GM12878 (cell line): Measurements from ENCODE around the gene ANO4. TPM values are rescaled to one million over a fixed set of nuclear protein-coding genes. Genes with fewer than 3 reads are reported as not detected.

ENCODE experiments used
- ATAC-seq: fragments of 200-7000 bp; cut with Tn5 transposase; 3 replicates; pipeline ENCODE4 v1.9.1; 2020; ENCODE audit warnings: mild to moderate bottlenecking, moderate library complexity
- BruUV-seq: library from RNA; stranded (reverse); fragments of 400-500 nt; replicated peaks from 2 replicates; lab custom pipeline; 2021; lab: Mats Ljungman, UMichigan
- CTCF ChIA-PET: fragments of 300-600 bp; sonication (Branson Sonifier 250); formaldehyde crosslinking; extraction: SDS; loops from one replicate; lab custom pipeline; 2021; ENCODE audit warnings: inconsistent platforms; lab: Yijun Ruan, JAX
- POLR2A ChIA-PET: fragments of 350-600 bp; formaldehyde crosslinking; extraction: SDS; loops from one replicate; lab custom pipeline; 2021; ENCODE audit warnings: inconsistent platforms; lab: Charles Lee
- RAD21 ChIA-PET: fragments of 300-600 bp; sonication (Branson Sonifier 250); formaldehyde crosslinking; loops from one replicate; lab custom pipeline; 2023; ENCODE audit warnings: antibody characterized with exemption; ENCODE audit not compliant: unreplicated experiment; lab: Charles Lee
- SMC1A ChIA-PET: fragments of 300-600 bp; sonication (Branson Sonifier 250); formaldehyde crosslinking; loops from one replicate; lab custom pipeline; 2023; ENCODE audit not compliant: unreplicated experiment, uncharacterized antibody; lab: Charles Lee
- DNase-seq: peaks from one replicate; pipeline ENCODE4 v3.0.0-alpha.2; 2011; ENCODE audit warnings: low read depth, low spot score
- FAIRE-seq: peaks from 3 replicates; lab custom pipeline; 2011; peaks lifted over from hg19 to GRCh38; lab: Jason Lieb, UNC
- H2AFZ ChIP-seq: 2 replicates; pipeline ENCODE4 v1.6.0; 2011; ENCODE audit warnings: low read depth, low read length, control low read depth; ENCODE audit not compliant: control insufficient read depth
- H3K27ac ChIP-seq: 2 replicates; pipeline ENCODE4 v1.5.1; 2011; ENCODE audit warnings: control low read depth; ENCODE audit not compliant: control insufficient read depth, insufficient read depth
- H3K27me3 ChIP-seq, 2 experiments: replicated peaks in 1 of 2; 2 replicates each; pipeline versions ENCODE4 v1.6.0 to v1.6.1; 2011; ENCODE audit warnings: low read length in 1 of 2; ENCODE audit not compliant: control insufficient read depth in 2 of 2, insufficient read depth in 2 of 2
- H3K36me3 ChIP-seq, 2 experiments: 2 replicates each; pipeline ENCODE4 v1.5.1; 2011; ENCODE audit warnings: low read length in 1 of 2; ENCODE audit not compliant: control insufficient read depth in 2 of 2, insufficient read depth in 2 of 2
- H3K4me1 ChIP-seq: 2 replicates; pipeline ENCODE4 v1.6.1; 2011; ENCODE audit warnings: mild to moderate bottlenecking, low read length, moderate library complexity, mixed read lengths; ENCODE audit not compliant: control insufficient read depth, insufficient read depth
- H3K4me2 ChIP-seq: 2 replicates; pipeline ENCODE4 v1.6.0; 2011; ENCODE audit warnings: control low read depth; ENCODE audit not compliant: control insufficient read depth, insufficient read depth
- H3K4me3 ChIP-seq: fragments of 200-600 bp; sonication (generic); 2 replicates; pipeline ENCODE4 v1.5.1; 2016
- H3K79me2 ChIP-seq: 2 replicates; pipeline ENCODE4 v1.6.0; 2011; ENCODE audit warnings: low read length; ENCODE audit not compliant: control insufficient read depth, insufficient read depth
- H3K9ac ChIP-seq: 2 replicates; pipeline ENCODE4 v1.8.0; 2011; ENCODE audit warnings: low read length, control low read depth, mixed read lengths; ENCODE audit not compliant: control insufficient read depth, insufficient read depth
- H3K9me3 ChIP-seq: replicated peaks from 3 replicates; pipeline ENCODE4 v1.5.1; 2011; ENCODE audit warnings: mild to moderate bottlenecking, low read length; ENCODE audit not compliant: control insufficient read depth, insufficient read depth
- H4K20me1 ChIP-seq: 2 replicates; pipeline ENCODE4 v1.6.0; 2011; ENCODE audit not compliant: control insufficient read depth, insufficient read depth
- ASH2L ChIP-seq: fragments of 300-600, 200-600 bp; sonication (generic); IDR thresholded peaks from 2 replicates; pipeline ENCODE4 v1.6.1; 2017; ENCODE audit warnings: low read depth, mild to moderate bottlenecking, borderline replicate concordance
- BCL3 ChIP-seq: IDR thresholded peaks from 2 replicates; pipeline ENCODE4 v1.6.1; 2011; ENCODE audit warnings: borderline replicate concordance, low read depth, mild to moderate bottlenecking, moderate library complexity, low read length; ENCODE audit not compliant: insufficient read depth, poor library complexity, severe bottlenecking
- CEBPZ ChIP-seq: fragments of 150-350 bp; IDR thresholded peaks from 2 replicates; pipeline ENCODE4 v1.6.1; 2016; ENCODE audit warnings: low read depth, low read length
- CHD1 ChIP-seq: IDR thresholded peaks from 2 replicates; pipeline ENCODE4 v1.6.1; 2012; ENCODE audit warnings: low read depth, low read length, improper control_type of control experiment
- EED ChIP-seq: sonication (generic); IDR thresholded peaks from 2 replicates; pipeline ENCODE4 v1.6.1; 2016; ENCODE audit warnings: antibody characterized with exemption, low read depth
- HCFC1 ChIP-seq: fragments of 150-350 bp; IDR thresholded peaks from 2 replicates; pipeline ENCODE4 v1.6.1; 2014; ENCODE audit warnings: low read length
- IKZF1 ChIP-seq: fragments of 450-650 bp; conservative IDR thresholded peaks from 2 replicates; pipeline ENCODE4 v1.6.1; 2017; ENCODE audit warnings: antibody characterized with exemption, mild to moderate bottlenecking
- IKZF2 ChIP-seq, 2 experiments: fragments of 450-650 bp; IDR thresholded peaks; 2 replicates each; pipeline ENCODE4 v1.6.1; 2017; ENCODE audit warnings: mild to moderate bottlenecking in 2 of 2, moderate library complexity in 2 of 2
- IRF4 ChIP-seq: IDR thresholded peaks from 2 replicates; pipeline ENCODE4 v1.6.1; 2011; ENCODE audit warnings: low read depth, low read length
- MAX ChIP-seq: IDR thresholded peaks from 2 replicates; pipeline ENCODE4 v1.6.1; 2012; ENCODE audit warnings: low read depth, low read length, improper control_type of control experiment
- NKRF ChIP-seq: fragments of 450-650 bp; conservative IDR thresholded peaks from 2 replicates; pipeline ENCODE4 v1.6.1; 2017; ENCODE audit warnings: mild to moderate bottlenecking, moderate library complexity
- POLR2AphosphoS5 ChIP-seq: IDR thresholded peaks from 2 replicates; pipeline ENCODE4 v1.6.1; 2011; ENCODE audit warnings: mild to moderate bottlenecking, low read length, inconsistent platforms
- RBBP5 ChIP-seq: fragments of 200-600 bp; sonication (generic); conservative IDR thresholded peaks from 2 replicates; pipeline ENCODE4 v1.6.1; 2016
- TCF7 ChIP-seq: IDR thresholded peaks from 2 replicates; pipeline ENCODE4 v1.6.1; 2014; ENCODE audit warnings: antibody characterized with exemption, borderline replicate concordance
- ZNF217 ChIP-seq: fragments of 450-650 bp; IDR thresholded peaks from 2 replicates; pipeline ENCODE4 v1.6.1; 2017; ENCODE audit warnings: antibody characterized with exemption, mild to moderate bottlenecking
- WGBS: methylation state at CpG from one replicate; pipeline ENCODE4 v1.1.6; 2016; ENCODE audit warnings: low lambda C conversion rate; ENCODE audit not compliant: insufficient replicate concordance, insufficient coverage; ENCODE audit errors: missing lambda C conversion rate; 5-methylcytosine and 5-hydroxymethylcytosine counted together
- in situ Hi-C: fragments of 300-500 bp; cut with MboI; formaldehyde crosslinking; loops from 9 replicates; pipeline ENCODE4 v1.14.3; 2018; ENCODE audit warnings: mixed read lengths
- intact Hi-C: fragments of 100-400 bp; cut with micrococcal nuclease; formaldehyde crosslinking; loops from one replicate; pipeline ENCODE4 v1.14.2; 2022; ENCODE audit not compliant: unreplicated experiment
- polyA plus RNA-seq, 11 experiments: library from polyadenylated mRNA; depleted of rRNA in 4 of 11; unstranded in 6 of 11; stranded (reverse) in 5 of 11; fragments of >200 nt; fragmentation: Nextera tagmentation in 4 of 11; fragmentation: Illumina TruSeq in 1 of 11; extraction: Ambion mirVana in 4 of 11; extraction: Trizol in 1 of 11; gene quantifications; 1 replicate in 1 of 11; 2 replicates in 10 of 11; pipeline versions ENCODE4 v1.2.1 to v1.2.3, GENCODE V29; 2011 to 2016; ENCODE audit warnings: inconsistent platforms in 2 of 11, missing spikeins in 2 of 11, low read depth in 1 of 11
- total RNA-seq, 4 experiments: library from RNA; depleted of rRNA in 3 of 4; stranded (reverse); fragments of >200 nt in 3 of 4; fragmentation: Illumina TruSeq in 1 of 4; extraction: Trizol in 1 of 4; gene quantifications; 2 replicates each; pipeline versions ENCODE4 v1.2.1 to v1.2.3, GENCODE V29; 2013 to 2021

Gene ANO4
- total and polyA plus RNA-seq, 10 of the 15 experiments (the other 5 are each of a cell fraction or from before 2014, with no cell fraction given): not detected

GRCh38 chr12:101009274-101009673 is 214.7 kb downstream of the ANO4 start (continued):
- no peak for TF ChIP-seq BCL3
- TF ChIP-seq EED: no peak
- no peak for TF ChIP-seq ASH2L
- TF ChIP-seq POLR2AphosphoS5: no peak

- peaks cover 4% of the 10 kb centered on the region; the same call in 2 of the 3 replicates for H3K9me3 ChIP-seq
- intact Hi-C loops (no loop called here), in situ Hi-C loops (no loop called here)
- H3K36me3 ChIP-seq: no peaks in the 10 kb centered on the region
- no peak overlapping the region for H3K4me2 ChIP-seq
- TF ChIP-seq IKZF2 (IDR thresholded peaks at IDR 0.05) (no peak), IRF4 (no peak), CEBPZ (no peak), CHD1 (no peak), ZNF217 (no peak), HCFC1 (no peak), RBBP5 (no peak), MAX (no peak), EED (no peak), TCF7 (no peak), NKRF (no peak), IKZF1 (no peak)
- no peak overlapping the region for H3K9ac ChIP-seq
- ChIA-PET POLR2A (no interaction called here), RAD21 (no interaction called here), SMC1A (interaction anchor here (1.0 kb wide), 1 partner anchor 9 kb away, joined by 3 read pairs; no protein-coding TSS in a partner anchor), CTCF (no interaction called here)
- no peaks in the 10 kb centered on the region; a peak in 1 of 4 replicates for H3K27me3 ChIP-seq
- no peak overlapping the region for H3K4me3 ChIP-seq
- no peaks in the 10 kb centered on the region for H3K79me2 ChIP-seq
- ATAC-seq: no peak
- DNase-seq: no peak
- FAIRE-seq: no peak
- no peak overlapping the region for H2AFZ ChIP-seq
- WGBS: 0% methylated on average over 1 of the region's 1 CpG
- no TSS peak for BruUV-seq
- H4K20me1 ChIP-seq: no peaks in the 10 kb centered on the region
- no peaks in the 10 kb centered on the region for H3K4me1 ChIP-seq
- H3K27ac ChIP-seq: no peak overlapping the region
Measured at GRCh38 chr12:101010896-101011295, 216.3 kb downstream of the ANO4 start.
